T-helper 17 cell (primary cell): ENCODE data around the gene FLNB. TPM values are rescaled to one million over a fixed set of nuclear protein-coding genes. Genes with fewer than 3 reads are reported as not detected.
A peak's percentile ranks its signal among the peaks of the same experiment; 100 is the strongest.

Experiments
- ATAC-seq: fragments of 150-1000 bp; cut with Tn5 transposase; 2 replicates; pipeline ENCODE4 v1.10.0; 2021; ENCODE audit warnings: mild to moderate bottlenecking, moderate library complexity
- DNase-seq, 3 donors: peaks; one replicate each; pipeline versions ENCODE4 v3.0.0 to v3.0.0-alpha.2; 2020 to 2021
- H3K9me3 ChIP-seq: one replicate; pipeline ENCODE4 v1.7.0; 2013; ENCODE audit warnings: low read length, mild to moderate bottlenecking; ENCODE audit not compliant: control insufficient read depth, poor library complexity, severe bottlenecking
- H3K27ac Mint-ChIP-seq: one replicate; pipeline ENCODE4 v1.8.0; 2022; ENCODE audit warnings: mild to moderate bottlenecking, moderate library complexity, mixed read lengths
- H3K27me3 Mint-ChIP-seq: one replicate; pipeline ENCODE4 v1.8.0; 2022; ENCODE audit warnings: mixed read lengths
- H3K36me3 Mint-ChIP-seq: one replicate; pipeline ENCODE4 v1.8.0; 2022; ENCODE audit warnings: low read depth, mixed read lengths
- H3K4me1 Mint-ChIP-seq: one replicate; pipeline ENCODE4 v1.8.0; 2022; ENCODE audit warnings: mild to moderate bottlenecking, mixed read lengths
- H3K4me3 Mint-ChIP-seq: one replicate; pipeline ENCODE4 v1.8.0; 2022; ENCODE audit warnings: mild to moderate bottlenecking, moderate library complexity, mixed read lengths
- total RNA-seq, 4 donors: library from RNA in 2 of 4; stranded (reverse) in 2 of 4; gene quantifications; one replicate each; pipeline ENCODE4 v1.2.3 and lab custom pipeline; 2022 to 2026

The FLNB gene, protein sequence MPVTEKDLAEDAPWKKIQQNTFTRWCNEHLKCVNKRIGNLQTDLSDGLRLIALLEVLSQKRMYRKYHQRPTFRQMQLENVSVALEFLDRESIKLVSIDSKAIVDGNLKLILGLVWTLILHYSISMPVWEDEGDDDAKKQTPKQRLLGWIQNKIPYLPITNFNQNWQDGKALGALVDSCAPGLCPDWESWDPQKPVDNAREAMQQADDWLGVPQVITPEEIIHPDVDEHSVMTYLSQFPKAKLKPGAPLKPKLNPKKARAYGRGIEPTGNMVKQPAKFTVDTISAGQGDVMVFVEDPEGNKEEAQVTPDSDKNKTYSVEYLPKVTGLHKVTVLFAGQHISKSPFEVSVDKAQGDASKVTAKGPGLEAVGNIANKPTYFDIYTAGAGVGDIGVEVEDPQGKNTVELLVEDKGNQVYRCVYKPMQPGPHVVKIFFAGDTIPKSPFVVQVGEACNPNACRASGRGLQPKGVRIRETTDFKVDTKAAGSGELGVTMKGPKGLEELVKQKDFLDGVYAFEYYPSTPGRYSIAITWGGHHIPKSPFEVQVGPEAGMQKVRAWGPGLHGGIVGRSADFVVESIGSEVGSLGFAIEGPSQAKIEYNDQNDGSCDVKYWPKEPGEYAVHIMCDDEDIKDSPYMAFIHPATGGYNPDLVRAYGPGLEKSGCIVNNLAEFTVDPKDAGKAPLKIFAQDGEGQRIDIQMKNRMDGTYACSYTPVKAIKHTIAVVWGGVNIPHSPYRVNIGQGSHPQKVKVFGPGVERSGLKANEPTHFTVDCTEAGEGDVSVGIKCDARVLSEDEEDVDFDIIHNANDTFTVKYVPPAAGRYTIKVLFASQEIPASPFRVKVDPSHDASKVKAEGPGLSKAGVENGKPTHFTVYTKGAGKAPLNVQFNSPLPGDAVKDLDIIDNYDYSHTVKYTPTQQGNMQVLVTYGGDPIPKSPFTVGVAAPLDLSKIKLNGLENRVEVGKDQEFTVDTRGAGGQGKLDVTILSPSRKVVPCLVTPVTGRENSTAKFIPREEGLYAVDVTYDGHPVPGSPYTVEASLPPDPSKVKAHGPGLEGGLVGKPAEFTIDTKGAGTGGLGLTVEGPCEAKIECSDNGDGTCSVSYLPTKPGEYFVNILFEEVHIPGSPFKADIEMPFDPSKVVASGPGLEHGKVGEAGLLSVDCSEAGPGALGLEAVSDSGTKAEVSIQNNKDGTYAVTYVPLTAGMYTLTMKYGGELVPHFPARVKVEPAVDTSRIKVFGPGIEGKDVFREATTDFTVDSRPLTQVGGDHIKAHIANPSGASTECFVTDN (N-terminal part only)
- total RNA-seq (10 to 100 TPM; 41.1 to 42.5 TPM), total RNA-seq (lab: John Stamatoyannopoulos, UW) (80.4 to 88.2 reads per million in 2 donors)

DNA sequence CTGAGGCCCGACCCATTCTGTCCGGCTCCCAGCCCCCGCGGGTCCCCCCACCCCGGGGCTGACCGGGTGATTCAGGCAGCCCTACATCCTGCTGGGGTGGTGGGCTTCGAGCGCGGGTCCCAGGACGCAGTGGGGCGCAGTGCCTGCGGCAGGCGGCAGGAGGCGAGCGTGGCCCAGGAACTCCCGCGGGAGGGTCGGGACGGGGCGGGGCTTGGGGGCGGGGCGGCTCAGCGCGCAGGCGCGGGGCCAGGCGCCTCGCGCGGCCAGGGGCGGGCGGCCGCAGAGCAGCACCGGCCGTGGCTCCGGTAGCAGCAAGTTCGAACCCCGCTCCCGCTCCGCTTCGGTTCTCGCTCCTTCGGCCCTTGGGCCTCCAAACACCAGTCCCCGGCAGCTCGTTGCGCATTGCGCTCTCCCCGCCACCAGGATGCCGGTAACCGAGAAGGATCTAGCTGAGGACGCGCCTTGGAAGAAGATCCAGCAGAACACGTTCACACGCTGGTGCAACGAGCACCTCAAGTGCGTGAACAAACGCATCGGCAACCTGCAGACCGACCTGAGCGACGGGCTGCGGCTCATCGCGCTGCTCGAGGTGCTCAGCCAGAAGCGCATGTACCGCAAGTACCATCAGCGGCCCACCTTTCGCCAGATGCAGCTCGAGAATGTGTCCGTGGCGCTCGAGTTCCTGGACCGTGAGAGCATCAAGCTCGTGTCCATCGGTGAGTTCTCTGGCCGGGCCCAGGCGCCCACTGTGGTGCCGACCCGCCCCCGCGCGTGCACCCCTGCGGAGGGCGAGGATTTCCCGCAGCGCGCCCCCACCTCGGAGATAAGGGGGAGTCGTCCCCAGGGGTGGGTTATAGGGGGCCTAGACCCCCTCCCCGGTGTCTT, at the start of gene FLNB:
TSS of gene FLNB (plus strand) at position 282 of the 885 bp plus-strand sequence. CDS start at position 425, 143 bp downstream.
- ATAC-seq = peak; percentile 91
- peak; percentile 68 to 74 (median 73) for DNase-seq
- Mint-ChIP-seq H3K4me3 (peak within 1 kb of the TSS; percentile 90), H3K4me1 (peaks cover 23% of the 10 kb centered on the region), H3K27ac (peak within 1 kb of the TSS; percentile 61), H3K36me3 (no peaks in the 10 kb centered on the region), H3K27me3 (no peaks in the 10 kb centered on the region)
- no peaks in the 10 kb centered on the region for H3K9me3 ChIP-seq

- Mint-ChIP-seq H3K27ac (no peak overlapping the region), H3K4me1 (no peaks in the 10 kb centered on the region), H3K4me3 (no peak overlapping the region), H3K36me3 (peaks cover 3% of the 10 kb centered on the region), H3K27me3 (no peaks in the 10 kb centered on the region)
- no peaks in the 10 kb centered on the region for H3K9me3 ChIP-seq
- no peak for DNase-seq
- ATAC-seq = no peak
Measured at GRCh38 chr3:57958642-57959422, 49.4 kb upstream of the FLNB start.

GRCh38 chr3:57959423-57960173, 48.6 kb upstream of the FLNB start:
- H3K9me3 ChIP-seq = no peaks in the 10 kb centered on the region
- Mint-ChIP-seq H3K4me3 (no peak overlapping the region), H3K27ac (no peak overlapping the region), H3K36me3 (peaks cover 3% of the 10 kb centered on the region), H3K27me3 (no peaks in the 10 kb centered on the region), H3K4me1 (no peaks in the 10 kb centered on the region)
- DNase-seq (no peak), ATAC-seq (no peak)

GRCh38 chr3:57960174-57960505, 48.1 kb upstream of the FLNB start:
- Mint-ChIP-seq H3K4me3 (no peak overlapping the region), H3K4me1 (no peaks in the 10 kb centered on the region), H3K27ac (no peak overlapping the region), H3K27me3 (no peaks in the 10 kb centered on the region), H3K36me3 (peaks cover 3% of the 10 kb centered on the region)
- ATAC-seq (no peak), DNase-seq (no peak)
- no peaks in the 10 kb centered on the region for H3K9me3 ChIP-seq

DNA sequence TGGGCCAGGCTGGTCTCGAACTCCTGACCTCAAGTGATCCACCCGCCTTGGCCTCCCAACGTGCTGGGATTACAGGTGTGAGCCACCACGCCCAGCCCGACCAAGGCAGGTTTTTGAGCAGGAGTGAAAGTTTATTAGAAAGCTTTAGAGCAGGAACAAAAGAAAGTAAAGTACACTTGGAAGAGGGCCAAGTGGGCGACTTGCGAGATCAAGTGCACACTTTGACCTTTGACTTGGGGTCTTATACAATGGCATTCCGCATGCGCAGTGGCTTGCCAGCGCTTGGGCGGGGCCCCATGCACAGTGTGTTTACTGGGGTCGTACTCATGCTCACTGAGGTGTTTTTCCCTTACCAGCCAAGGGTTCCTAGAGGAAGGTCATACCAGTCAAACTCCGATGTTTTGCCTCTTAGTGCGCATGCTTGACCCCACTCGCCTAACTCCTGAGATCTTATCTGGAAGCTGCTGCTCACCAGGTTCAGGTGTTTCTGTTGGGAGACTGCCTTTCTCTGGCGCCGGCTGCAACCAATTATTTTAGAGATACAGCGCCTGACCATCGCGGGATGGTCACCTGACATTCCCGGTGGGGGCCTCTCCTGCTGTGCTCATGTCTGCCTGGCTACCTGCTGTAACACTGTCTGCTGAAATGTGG, 46.9 kb upstream of the FLNB start:
- Mint-ChIP-seq H3K27ac (no peak overlapping the region), H3K27me3 (no peaks in the 10 kb centered on the region), H3K4me1 (no peaks in the 10 kb centered on the region), H3K36me3 (peaks cover 3% of the 10 kb centered on the region), H3K4me3 (no peak overlapping the region)
- ATAC-seq (no peak), DNase-seq (no peak)
- no peaks in the 10 kb centered on the region for H3K9me3 ChIP-seq

GRCh38 chr3:57961828-57962447, 46.3 kb upstream of the FLNB start:
- no peak for DNase-seq
- Mint-ChIP-seq H3K27me3 (no peaks in the 10 kb centered on the region), H3K4me1 (no peaks in the 10 kb centered on the region), H3K4me3 (no peak overlapping the region), H3K27ac (no peak overlapping the region), H3K36me3 (peaks cover 3% of the 10 kb centered on the region)
- no peaks in the 10 kb centered on the region for H3K9me3 ChIP-seq
- ATAC-seq = no peak

DNA sequence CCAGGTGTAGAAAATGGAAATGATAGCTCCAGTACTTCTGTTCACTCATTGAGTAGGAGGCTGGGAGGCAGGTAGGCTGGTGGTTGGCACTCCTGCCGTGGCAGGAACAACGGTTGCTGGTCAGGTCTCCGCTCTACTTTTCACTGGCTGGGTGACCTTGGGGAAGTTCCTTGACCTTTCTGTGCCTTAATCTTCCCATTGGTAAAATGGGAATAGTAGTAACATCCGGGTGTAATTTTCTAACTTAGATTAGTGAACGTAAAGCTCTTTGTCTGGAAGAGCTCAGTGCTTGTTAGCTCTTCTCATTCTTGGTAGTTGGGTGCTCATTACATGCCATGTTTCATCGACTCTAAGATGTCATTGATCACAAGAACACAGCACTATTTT, 45.8 kb upstream of the FLNB start:
- Mint-ChIP-seq H3K36me3 (peaks cover 3% of the 10 kb centered on the region), H3K4me3 (no peak overlapping the region), H3K27ac (no peak overlapping the region), H3K27me3 (no peaks in the 10 kb centered on the region), H3K4me1 (peaks cover 2% of the 10 kb centered on the region)
- DNase-seq = no peak
- ATAC-seq = no peak
- no peaks in the 10 kb centered on the region for H3K9me3 ChIP-seq

GRCh38 chr3:57963811-57964346, 44.3 kb upstream of the FLNB start:
- DNase-seq (no peak), ATAC-seq (no peak)
- Mint-ChIP-seq H3K4me3 (no peak overlapping the region), H3K4me1 (peaks cover 3% of the 10 kb centered on the region), H3K36me3 (peaks cover 2% of the 10 kb centered on the region), H3K27me3 (no peaks in the 10 kb centered on the region), H3K27ac (no peak overlapping the region)
- no peaks in the 10 kb centered on the region for H3K9me3 ChIP-seq

DNA sequence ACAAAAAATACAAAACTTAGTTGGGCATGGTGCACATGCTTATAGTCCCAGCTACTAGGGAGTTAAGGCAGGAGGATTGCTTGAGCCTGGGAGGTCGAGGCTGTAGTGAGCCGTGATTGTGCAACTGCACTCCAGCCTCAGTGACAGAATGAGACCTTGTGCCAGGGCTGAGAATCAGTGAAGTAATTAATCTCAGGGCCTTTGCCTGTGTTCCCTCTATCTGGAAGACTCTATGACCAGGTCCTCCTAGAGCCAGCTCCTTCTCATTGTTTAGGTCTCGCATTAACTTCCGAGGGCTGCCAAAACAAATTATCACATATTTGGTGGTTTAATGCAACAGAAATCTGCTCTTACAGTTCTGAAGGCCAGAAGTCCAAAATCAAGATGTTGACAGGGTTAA, 41.4 kb upstream of the FLNB start:
- Mint-ChIP-seq H3K36me3 (no peaks in the 10 kb centered on the region), H3K27me3 (no peaks in the 10 kb centered on the region), H3K4me1 (peaks cover 7% of the 10 kb centered on the region), H3K4me3 (no peak overlapping the region), H3K27ac (no peak overlapping the region)
- no peaks in the 10 kb centered on the region for H3K9me3 ChIP-seq
- ATAC-seq (no peak), DNase-seq (no peak)

GRCh38 chr3:57967590-57967989, 40.6 kb upstream of the FLNB start:
- H3K9me3 ChIP-seq = no peaks in the 10 kb centered on the region
- H3K36me3 Mint-ChIP-seq = no peaks in the 10 kb centered on the region
- DNase-seq = no peak
- peaks cover 13% of the 10 kb centered on the region for H3K4me1 Mint-ChIP-seq
- no peak overlapping the region for H3K4me3 Mint-ChIP-seq
- no peaks in the 10 kb centered on the region for H3K27me3 Mint-ChIP-seq
- no peak overlapping the region for H3K27ac Mint-ChIP-seq
- ATAC-seq = no peak
